HG02588 (cell line): Measurements from ENCODE around the gene COL17A1.

Experiments
- ATAC-seq: cut with Tn5 transposase; IDR thresholded peaks from one replicate; pipeline ENCODE4 v1.9.1; 2021; ENCODE audit warnings: mild to moderate bottlenecking, moderate library complexity; ENCODE audit not compliant: unreplicated experiment

Gene COL17A1

GRCh38 chr10:103995134-103995533 is 90.5 kb downstream of the COL17A1 start:
- ATAC-seq = no peak

GRCh38 chr10:103991393-103992128 is 94.1 kb downstream of the COL17A1 start:
- no peak for ATAC-seq

GRCh38 chr10:103990531-103990930 is 95.1 kb downstream of the COL17A1 start:
- no peak for ATAC-seq

GRCh38 chr10:103990121-103990520 is 95.6 kb downstream of the COL17A1 start:
- ATAC-seq = no peak

- ATAC-seq = no peak
These were observed 99.3 kb downstream of the COL17A1 start for GRCh38 chr10:103986360-103986759.

GRCh38 chr10:103985726-103986125 is 100.0 kb downstream of the COL17A1 start:
- ATAC-seq = no peak

GRCh38 chr10:103983367-103983911 is 102.2 kb downstream of the COL17A1 start:
- no peak for ATAC-seq

- ATAC-seq = no peak
These were observed 103.0 kb downstream of the COL17A1 start for GRCh38 chr10:103982639-103983038.
